Tibial artery (tissue), 4 donors: ENCODE measurements around the gene CENPC.

Experiments
- DNase-seq, 2 donors: peaks; one replicate each; pipeline ENCODE4 v3.0.0-alpha.2; 2019
- H3K27ac ChIP-seq, 2 donors: fragments of 200-600 bp; sonication (generic) in 1 of 2; 1 replicate in 1 of 2; 2 replicates in 1 of 2; pipeline ENCODE4 v1.5.1; 2018 to 2019; ENCODE audit warnings: mild to moderate bottlenecking in 1 of 2
- H3K27me3 ChIP-seq, 2 donors: fragments of 200-600 bp; sonication (generic) in 1 of 2; one replicate each; pipeline versions ENCODE4 v1.5.1 to v1.6.0; 2016 to 2019
- H3K36me3 ChIP-seq, 3 donors: fragments of 200-600 bp; sonication (generic) in 2 of 3; one replicate each; pipeline ENCODE4 v1.5.1; 2016 to 2019; ENCODE audit warnings: mild to moderate bottlenecking in 2 of 3
- H3K4me1 ChIP-seq, 4 donors: fragments of 200-600 bp; sonication (generic) in 2 of 4; 1 replicate in 3 of 4; 2 replicates in 1 of 4; pipeline ENCODE4 v1.5.1; 2016 to 2019
- H3K4me3 ChIP-seq, 2 donors: fragments of 200-600 bp; sonication (generic) in 1 of 2; 1 replicate in 1 of 2; 2 replicates in 1 of 2; pipeline ENCODE4 v1.5.1; 2018 to 2019; ENCODE audit warnings: mild to moderate bottlenecking in 2 of 2
- H3K9me3 ChIP-seq, 3 donors: fragments of 200-600 bp; sonication (generic) in 1 of 3; one replicate each; pipeline ENCODE4 v1.5.1; 2016 to 2019
- intact Hi-C: fragments of 100-400 bp; cut with DNase I; formaldehyde crosslinking; loops from one replicate; pipeline ENCODE4 v1.15.0; 2023; ENCODE audit warnings: low total_unique reads
- TF ChIP-seq, protein P1 (sequence below), 2 experiments: fragments of 200-600 bp in 1 of 2; fragments of 450-650 bp in 1 of 2; IDR thresholded peaks; one replicate each; pipeline ENCODE4 v1.5.1; 2017 to 2019; ENCODE audit warnings: antibody characterized with exemption in 2 of 2, mild to moderate bottlenecking in 1 of 2, moderate library complexity in 1 of 2

CENPC gene

DNA sequence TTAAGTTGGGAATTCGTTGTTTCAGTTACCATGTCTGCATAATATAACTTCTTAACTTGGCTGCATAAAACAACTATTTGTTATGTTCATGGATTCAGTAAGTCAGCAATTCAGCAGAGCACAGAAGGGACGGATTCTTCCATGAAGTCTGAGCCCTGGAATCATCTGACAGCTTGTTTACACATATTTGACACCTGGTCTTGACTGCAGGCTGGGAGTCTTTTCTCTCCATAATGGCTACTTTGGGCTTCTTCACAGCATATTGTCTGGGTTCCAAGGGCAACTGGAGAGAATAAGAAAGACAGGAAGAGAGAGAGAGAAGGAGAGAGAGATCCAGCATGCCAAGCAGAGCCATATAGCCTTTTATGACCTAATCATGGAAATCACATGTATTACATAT lies 23.1 kb downstream of the CENPC start:
- Histone ChIP-seq H3K36me3 (peaks cover 14 to 20% (median 18%) of the 10 kb centered on the region in 3 donors), H3K4me3 (no peak overlapping the region), H3K9me3 (no peaks in the 10 kb centered on the region), H3K4me1 (no peaks in the 10 kb centered on the region), H3K27me3 (no peaks in the 10 kb centered on the region), H3K27ac (no peak overlapping the region)
- TF ChIP-seq, protein P1, sequence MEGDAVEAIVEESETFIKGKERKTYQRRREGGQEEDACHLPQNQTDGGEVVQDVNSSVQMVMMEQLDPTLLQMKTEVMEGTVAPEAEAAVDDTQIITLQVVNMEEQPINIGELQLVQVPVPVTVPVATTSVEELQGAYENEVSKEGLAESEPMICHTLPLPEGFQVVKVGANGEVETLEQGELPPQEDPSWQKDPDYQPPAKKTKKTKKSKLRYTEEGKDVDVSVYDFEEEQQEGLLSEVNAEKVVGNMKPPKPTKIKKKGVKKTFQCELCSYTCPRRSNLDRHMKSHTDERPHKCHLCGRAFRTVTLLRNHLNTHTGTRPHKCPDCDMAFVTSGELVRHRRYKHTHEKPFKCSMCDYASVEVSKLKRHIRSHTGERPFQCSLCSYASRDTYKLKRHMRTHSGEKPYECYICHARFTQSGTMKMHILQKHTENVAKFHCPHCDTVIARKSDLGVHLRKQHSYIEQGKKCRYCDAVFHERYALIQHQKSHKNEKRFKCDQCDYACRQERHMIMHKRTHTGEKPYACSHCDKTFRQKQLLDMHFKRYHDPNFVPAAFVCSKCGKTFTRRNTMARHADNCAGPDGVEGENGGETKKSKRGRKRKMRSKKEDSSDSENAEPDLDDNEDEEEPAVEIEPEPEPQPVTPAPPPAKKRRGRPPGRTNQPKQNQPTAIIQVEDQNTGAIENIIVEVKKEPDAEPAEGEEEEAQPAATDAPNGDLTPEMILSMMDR (IDR thresholded peaks at IDR 0.05): no peak
- no peak for DNase-seq
- intact Hi-C loops: no loop called here

DNA sequence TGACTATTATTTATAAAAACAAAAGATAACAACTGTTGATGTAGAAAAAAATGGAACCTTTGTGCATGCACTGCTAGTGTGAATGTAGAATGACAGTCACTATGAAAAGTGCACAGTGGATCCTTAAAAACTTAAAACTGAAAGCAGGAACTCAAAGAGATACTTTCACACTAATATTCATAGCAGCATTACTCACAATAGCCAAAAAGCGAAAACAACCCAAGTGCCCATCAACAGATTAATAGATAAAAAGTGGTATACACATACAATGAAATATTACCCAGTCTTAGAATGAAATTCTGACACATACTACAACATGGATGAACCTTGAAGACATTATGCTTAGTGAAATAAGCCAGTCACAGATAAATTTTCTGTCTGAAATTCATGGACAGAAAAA lies 23.8 kb downstream of the CENPC start:
- Histone ChIP-seq H3K27me3 (no peaks in the 10 kb centered on the region), H3K27ac (no peak overlapping the region), H3K4me1 (no peaks in the 10 kb centered on the region), H3K9me3 (no peaks in the 10 kb centered on the region), H3K36me3 (peaks cover 18 to 26% (median 23%) of the 10 kb centered on the region in 3 donors), H3K4me3 (no peak overlapping the region)
- intact Hi-C loops: no loop called here
- DNase-seq: no peak
- TF ChIP-seq, protein P1 (IDR thresholded peaks at IDR 0.05): no peak

DNA sequence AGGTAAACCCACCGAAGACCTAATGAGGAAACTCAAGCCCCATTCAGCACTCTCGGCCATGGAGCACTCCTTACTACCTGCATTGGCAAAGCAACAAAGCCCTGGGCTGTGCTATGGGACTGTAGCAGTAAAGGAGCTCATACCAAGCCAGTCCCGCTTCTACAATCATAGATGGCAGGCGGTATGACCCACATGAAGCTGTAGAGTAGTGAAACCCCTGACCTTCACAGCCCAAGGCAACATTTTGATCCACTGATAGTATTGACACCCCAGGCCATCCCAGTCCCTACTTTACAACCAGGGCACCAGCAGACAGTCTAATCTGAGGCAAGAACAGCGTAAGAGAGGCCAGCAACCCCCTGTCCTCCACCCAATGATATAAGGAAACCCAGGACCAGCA lies 25.2 kb downstream of the CENPC start:
- Histone ChIP-seq H3K36me3 (peaks cover 18 to 34% (median 23%) of the 10 kb centered on the region in 3 donors), H3K4me3 (no peak overlapping the region), H3K9me3 (no peaks in the 10 kb centered on the region), H3K27ac (no peak overlapping the region), H3K4me1 (no peaks in the 10 kb centered on the region), H3K27me3 (no peaks in the 10 kb centered on the region)
- intact Hi-C loops: no loop called here
- TF ChIP-seq, protein P1 (IDR thresholded peaks at IDR 0.05): no peak
- DNase-seq: no peak

DNA sequence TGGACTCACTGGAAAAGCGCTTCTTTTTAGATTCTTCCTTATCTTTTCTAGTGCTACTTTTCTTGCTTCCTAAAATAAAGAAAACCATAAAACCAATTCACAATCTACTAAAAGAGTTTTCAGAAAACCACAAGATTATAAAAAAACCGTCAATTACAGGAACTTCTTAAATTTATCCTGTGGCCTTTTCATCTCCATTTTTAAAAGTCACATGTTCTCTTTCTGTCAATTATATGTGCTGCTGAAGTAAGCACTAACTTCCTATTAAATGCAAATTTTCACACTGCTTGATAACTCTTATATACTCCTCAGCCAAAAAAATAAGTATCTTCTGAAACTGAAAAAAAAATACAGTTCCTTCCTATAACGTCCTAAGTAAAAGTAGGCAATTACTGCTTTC lies 32.8 kb downstream of the CENPC start:
- peaks cover 37 to 50% (median 42%) of the 10 kb centered on the region in 3 donors for H3K36me3 ChIP-seq
- no peaks in the 10 kb centered on the region for H3K9me3 ChIP-seq
- H3K4me1 ChIP-seq: no peaks in the 10 kb centered on the region
- TF ChIP-seq, protein P1 (IDR thresholded peaks at IDR 0.05): no peak
- H3K27me3 ChIP-seq: no peaks in the 10 kb centered on the region
- H3K27ac ChIP-seq: no peak overlapping the region
- intact Hi-C loops: no loop called here
- no peak for DNase-seq
- H3K4me3 ChIP-seq: no peak overlapping the region

DNA sequence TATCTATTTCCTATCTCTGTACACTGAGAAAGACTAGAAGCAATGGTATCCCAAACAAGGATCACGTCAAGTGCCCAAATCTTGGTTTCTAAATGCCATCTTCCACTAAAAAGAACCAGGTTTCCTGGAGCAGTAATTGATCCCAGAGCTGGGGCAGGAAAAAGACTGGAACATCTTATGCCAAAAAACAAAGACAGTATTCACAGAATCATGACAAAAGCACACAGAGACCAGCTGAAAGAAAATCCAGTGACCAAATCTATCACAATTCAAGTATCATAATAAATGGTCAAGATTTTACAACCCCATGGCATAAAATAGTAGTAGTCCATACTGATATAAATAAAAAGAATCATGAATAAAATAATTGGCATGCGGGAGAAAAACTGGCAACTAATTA lies 44.9 kb downstream of the CENPC start:
- TF ChIP-seq, protein P1 (IDR thresholded peaks at IDR 0.05): no peak
- DNase-seq: no peak
- intact Hi-C loops: no loop called here
- peaks cover 25 to 50% (median 27%) of the 10 kb centered on the region in 3 donors for H3K36me3 ChIP-seq
- H3K4me3 ChIP-seq: no peak overlapping the region
- no peaks in the 10 kb centered on the region for H3K27me3 ChIP-seq
- no peaks in the 10 kb centered on the region for H3K9me3 ChIP-seq
- no peaks in the 10 kb centered on the region for H3K4me1 ChIP-seq
- no peak overlapping the region for H3K27ac ChIP-seq

DNA sequence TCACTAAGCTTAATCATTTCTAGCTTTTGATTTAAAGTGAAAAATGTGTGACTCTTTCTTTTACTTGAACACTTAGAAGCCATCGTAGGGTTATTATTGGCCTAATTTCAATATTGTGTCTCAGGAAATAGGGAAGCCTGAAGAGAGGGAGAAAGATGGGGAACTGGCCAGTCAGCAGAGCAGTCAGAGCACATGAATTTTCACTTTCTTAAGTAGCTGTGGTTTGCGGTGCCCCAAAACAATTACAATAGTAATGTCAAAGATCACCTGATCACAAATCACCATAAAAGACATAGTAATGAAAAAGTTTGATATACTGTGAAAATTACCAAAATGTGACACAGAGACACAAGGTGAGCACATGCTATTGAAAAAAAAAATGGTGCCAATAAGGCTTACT lies 45.5 kb downstream of the CENPC start:
- intact Hi-C loops: no loop called here
- Histone ChIP-seq H3K4me1 (no peaks in the 10 kb centered on the region), H3K27ac (no peak overlapping the region), H3K36me3 (peaks cover 21 to 50% (median 22%) of the 10 kb centered on the region in 3 donors), H3K4me3 (no peak overlapping the region), H3K27me3 (no peaks in the 10 kb centered on the region), H3K9me3 (no peaks in the 10 kb centered on the region)
- no peak for DNase-seq
- TF ChIP-seq, protein P1 (IDR thresholded peaks at IDR 0.05): no peak
